Heart left ventricle (tissue), 16 donors: ENCODE results near the gene KL. TPM values are rescaled to one million over a fixed set of nuclear protein-coding genes. Genes with fewer than 3 reads are reported as not detected.

Source experiments
- ATAC-seq, 4 donors: fragments of 200-7000 bp; cut with Tn5 transposase; one replicate each; pipeline ENCODE4 v1.9.1; 2020 to 2022; ENCODE audit warnings: moderate library complexity in 4 of 4, mild to moderate bottlenecking in 3 of 4, moderate number of reproducible peaks in 1 of 4
- DNase-seq, 5 donors: peaks; one replicate each; pipeline ENCODE4 v3.0.0-alpha.2; 2020
- H3K27ac ChIP-seq, 12 donors: fragments of 200-600 bp; sonication (generic) in 4 of 12; one replicate each; pipeline versions ENCODE4 v1.5.0 to v1.8.0; 2016 to 2022; ENCODE audit warnings: mild to moderate bottlenecking in 2 of 12
- H3K27me3 ChIP-seq, 9 donors: fragments of 200-600 bp; sonication (generic) in 2 of 9; one replicate each; pipeline versions ENCODE4 v1.5.1 to v1.8.0; 2016 to 2022; ENCODE audit warnings: mild to moderate bottlenecking in 3 of 9
- H3K36me3 ChIP-seq, 9 donors: fragments of 200-600 bp; sonication (generic) in 2 of 9; one replicate each; pipeline versions ENCODE4 v1.5.0 to v1.8.0; 2018 to 2022; ENCODE audit warnings: mild to moderate bottlenecking in 2 of 9
- H3K4me1 ChIP-seq, 12 donors: fragments of 200-600 bp; sonication (generic) in 4 of 12; one replicate each; pipeline versions ENCODE4 v1.5.0 to v1.8.0; 2016 to 2022; ENCODE audit warnings: mild to moderate bottlenecking in 3 of 12
- H3K4me3 ChIP-seq, 12 donors: fragments of 200-600 bp; sonication (generic) in 4 of 12; one replicate each; pipeline versions ENCODE4 v1.5.0 to v1.8.0; 2017 to 2022; ENCODE audit warnings: mild to moderate bottlenecking in 9 of 12, moderate library complexity in 4 of 12
- H3K9me3 ChIP-seq, 12 donors: fragments of 200-600 bp; sonication (generic) in 4 of 12; one replicate each; pipeline versions ENCODE4 v1.5.0 to v1.8.0; 2016 to 2022; ENCODE audit warnings: mild to moderate bottlenecking in 1 of 12
- POLR2A ChIP-seq, 2 donors: fragments of 450-650 bp; IDR thresholded peaks; one replicate each; pipeline ENCODE4 v1.6.1; 2017; ENCODE audit warnings: antibody characterized with exemption in 2 of 2, mild to moderate bottlenecking in 2 of 2, moderate library complexity in 2 of 2
- WGBS, 4 donors: extraction: QIAGEN DNeasy Blood & Tissue Kit in 2 of 4; methylation state at CpG; one replicate each; pipeline versions ENCODE4 v1.1.5 to v1.1.7; 2013 to 2018; 5-methylcytosine and 5-hydroxymethylcytosine counted together
- intact Hi-C, 10 donors: fragments of 100-400 bp; cut with DNase I; formaldehyde crosslinking; loops; one replicate each; pipeline versions ENCODE4 v1.11.1 to v1.14.2; 2022
- polyA plus RNA-seq, 2 donors: library from polyadenylated mRNA; stranded (reverse); fragments of 200-250 nt; gene quantifications; one replicate each; pipeline ENCODE4 v1.2.3, GENCODE V29; 2013
- total RNA-seq, 9 donors: library from RNA; depleted of rRNA in 2 of 9; stranded (reverse); fragments of >200 nt in 2 of 9; fragmentation: NEBNext Ultra II Directional in 3 of 9; extraction: Animal tissue kit (Norgen Biotek cat#: 25700) in 3 of 9; gene quantifications; one replicate each; pipeline versions ENCODE4 v1.1.0 to v1.2.4, GENCODE V29; 2016 to 2023
- TF ChIP-seq, protein P1 (sequence below), 12 donors: fragments of 200-600 bp; sonication (generic) in 4 of 12; IDR thresholded peaks; one replicate each; pipeline versions ENCODE4 v1.5.0 to v1.8.0; 2018 to 2022; ENCODE audit warnings: antibody characterized with exemption in 12 of 12, mild to moderate bottlenecking in 5 of 12
- donor health status: ischemic (EF 13 %, LVEDD 7.1; RV severe dilation, severe dysfunction).
- donor health status: healthy with polysubstance abuse.
- donor health status: DM: no; HTN: yes; CAD: no.
- donor health status: DM: no; HTN: no; CAD: no.
- donor health status: ischemic (EF 25% LVEDD 6.9; RV normal size, moderate dysfunction).
- donor health status: ischemic (EF 25% LVEDD 5.7; RV mildly dilated, moderate dysfunction).
- donor health status: healthy.
- donor health status: DM: yes; HTN: yes; CAD: no.
- donor health status: ischemic (EF 35%, LVEDD 5.7; RV mildly dilated, moderate dysfunction).
- donor health status: nonischemic (EF 11% LVEDD 7.7; RV severe dilation, severe dysfunction).
- donor health status: DM: yes; HTN: yes; CAD: no.
- donor health status: PGD.
- donor health status: ischemic (EF 29% LVEDD 5.4; RV normal size, mild dysfunction).
- donor health status: nonischemic (EF 23%, LVEDD 6.1; RV moderate dilation, normal function).

Gene KL
- total and polyA plus RNA-seq, 11 donors, result 0.34 to 3.1 (median 1.7) TPM

DNA sequence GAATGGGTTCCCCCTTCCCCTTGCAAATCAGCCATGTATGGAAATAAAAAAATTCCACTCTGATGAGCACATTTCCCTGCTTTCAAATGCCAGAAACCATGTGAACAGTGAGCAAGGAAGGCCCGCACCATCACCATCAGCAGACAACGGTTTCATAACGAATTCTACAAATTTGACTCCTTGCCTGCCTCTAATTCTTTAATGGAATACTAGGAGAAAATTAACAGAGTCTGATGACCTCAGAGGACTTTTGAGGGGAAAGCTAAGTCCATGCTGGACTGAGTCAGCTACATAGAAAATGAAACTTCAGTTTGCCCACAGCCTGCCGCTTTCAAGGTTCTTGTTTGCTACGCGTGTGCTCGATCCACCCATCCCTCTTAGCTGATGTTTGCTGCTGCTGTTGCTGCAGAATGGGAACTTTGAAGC is 46.7 kb upstream of the KL start:
- intact Hi-C loops, result no loop called here
- Histone ChIP-seq H3K36me3 (no peaks in the 10 kb centered on the region), H3K9me3 (no peaks in the 10 kb centered on the region), H3K4me3 (peak overlapping the region in 10 of 12 donors; percentile 13 to 49 (median 30)), H3K27me3 (no peaks in the 10 kb centered on the region), H3K4me1 (peaks cover 0 to 21% (median 14%) of the 10 kb centered on the region in 12 donors), H3K27ac (peak overlapping the region; percentile 19 to 87 (median 75))
- ATAC-seq (peak; percentile 32 to 84 (median 74)), DNase-seq (peak in 4 of 5 donors; percentile 25 to 43 (median 33))
- TF ChIP-seq, protein P1, sequence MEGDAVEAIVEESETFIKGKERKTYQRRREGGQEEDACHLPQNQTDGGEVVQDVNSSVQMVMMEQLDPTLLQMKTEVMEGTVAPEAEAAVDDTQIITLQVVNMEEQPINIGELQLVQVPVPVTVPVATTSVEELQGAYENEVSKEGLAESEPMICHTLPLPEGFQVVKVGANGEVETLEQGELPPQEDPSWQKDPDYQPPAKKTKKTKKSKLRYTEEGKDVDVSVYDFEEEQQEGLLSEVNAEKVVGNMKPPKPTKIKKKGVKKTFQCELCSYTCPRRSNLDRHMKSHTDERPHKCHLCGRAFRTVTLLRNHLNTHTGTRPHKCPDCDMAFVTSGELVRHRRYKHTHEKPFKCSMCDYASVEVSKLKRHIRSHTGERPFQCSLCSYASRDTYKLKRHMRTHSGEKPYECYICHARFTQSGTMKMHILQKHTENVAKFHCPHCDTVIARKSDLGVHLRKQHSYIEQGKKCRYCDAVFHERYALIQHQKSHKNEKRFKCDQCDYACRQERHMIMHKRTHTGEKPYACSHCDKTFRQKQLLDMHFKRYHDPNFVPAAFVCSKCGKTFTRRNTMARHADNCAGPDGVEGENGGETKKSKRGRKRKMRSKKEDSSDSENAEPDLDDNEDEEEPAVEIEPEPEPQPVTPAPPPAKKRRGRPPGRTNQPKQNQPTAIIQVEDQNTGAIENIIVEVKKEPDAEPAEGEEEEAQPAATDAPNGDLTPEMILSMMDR (IDR thresholded peaks at IDR 0.05), result no peak
- TF ChIP-seq POLR2A (IDR thresholded peaks at IDR 0.05), result no peak
- 32 to 48% (median 37%) methylated on average over 7 of the region's 7 CpGs for WGBS, 4 donors

DNA sequence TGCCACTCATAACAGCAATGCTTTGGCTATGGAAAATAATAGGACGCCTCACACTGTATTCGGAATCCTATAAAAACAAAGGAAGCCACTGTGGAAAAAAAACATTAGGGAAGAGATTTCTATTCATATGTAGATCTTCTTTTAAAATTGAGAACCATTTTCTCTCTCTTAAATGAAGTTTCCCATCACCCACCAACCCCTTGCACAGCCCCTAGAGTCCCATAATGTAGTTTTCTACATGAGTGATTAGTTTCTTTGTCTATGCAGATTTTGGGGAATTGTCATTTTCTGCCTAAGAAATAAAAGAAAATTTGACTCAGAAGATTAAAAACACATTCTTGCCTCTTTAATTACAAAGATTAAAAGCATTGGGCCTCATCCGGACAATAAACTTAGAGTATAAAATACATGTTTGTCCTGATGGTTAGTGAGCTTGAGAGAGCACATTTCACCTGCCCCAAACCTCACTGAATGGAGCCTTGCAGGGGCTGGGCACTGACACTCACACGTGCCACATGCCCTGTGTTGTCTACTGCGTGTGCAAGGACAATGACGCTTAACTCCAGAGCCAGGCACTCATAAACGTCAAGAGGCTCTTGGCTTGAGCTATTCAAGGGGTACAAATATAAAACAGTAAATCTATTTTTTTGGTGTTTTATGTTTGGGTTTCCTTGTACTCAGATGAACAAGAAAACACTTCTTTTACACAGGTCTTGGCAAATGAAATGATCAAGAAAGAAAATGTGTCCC is 40.0 kb upstream of the KL start:
- H3K27me3 ChIP-seq, result no peaks in the 10 kb centered on the region
- DNase-seq (no peak), ATAC-seq (peak in 3 of 4 donors; percentile 56 to 73 (median 71))
- H3K27ac ChIP-seq, result no peak overlapping the region
- TF ChIP-seq POLR2A (IDR thresholded peaks at IDR 0.05), result no peak
- TF ChIP-seq, protein P1 (IDR thresholded peaks at IDR 0.05), result no peak
- no peak overlapping the region for H3K4me3 ChIP-seq
- H3K36me3 ChIP-seq, result no peaks in the 10 kb centered on the region
- intact Hi-C loops, result no loop called here
- WGBS, 4 donors, result 63 to 75% (median 72%) methylated on average over 7 of the region's 7 CpGs
- peaks cover 0 to 8% (median 0%) of the 10 kb centered on the region in 12 donors for H3K4me1 ChIP-seq
- no peaks in the 10 kb centered on the region for H3K9me3 ChIP-seq

DNA sequence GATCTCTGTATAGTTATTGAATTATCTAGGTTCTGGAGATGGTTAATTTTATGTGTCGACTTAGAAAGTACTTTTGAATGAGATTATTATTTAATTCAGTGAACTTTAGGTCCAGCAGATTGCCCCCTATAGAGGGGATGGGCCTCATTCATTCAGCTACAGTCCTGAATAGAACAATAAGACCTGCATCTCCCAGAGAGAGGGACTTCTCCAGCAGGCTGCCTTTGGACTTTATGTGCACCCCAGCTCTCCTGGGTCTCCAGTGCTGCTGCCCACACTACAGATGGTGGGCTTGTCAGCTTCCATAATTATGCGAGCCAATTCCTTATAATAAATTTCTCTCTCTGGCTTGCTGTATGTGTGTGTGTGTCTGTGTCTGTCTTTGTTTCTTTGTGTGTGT is 39.3 kb upstream of the KL start:
- intact Hi-C loops, result no loop called here
- 72 to 75% (median 74%) methylated on average over 2 of the region's 2 CpGs for WGBS, 4 donors
- Histone ChIP-seq H3K4me1 (peaks cover 0 to 8% (median 0%) of the 10 kb centered on the region in 12 donors), H3K4me3 (no peak overlapping the region), H3K9me3 (no peaks in the 10 kb centered on the region), H3K36me3 (no peaks in the 10 kb centered on the region), H3K27me3 (no peaks in the 10 kb centered on the region), H3K27ac (no peak overlapping the region)
- ATAC-seq, result peak in 1 of 4 donors; percentile 33
- no peak for DNase-seq
- TF ChIP-seq, protein P1 (IDR thresholded peaks at IDR 0.05), result no peak
- TF ChIP-seq POLR2A (IDR thresholded peaks at IDR 0.05), result no peak

DNA sequence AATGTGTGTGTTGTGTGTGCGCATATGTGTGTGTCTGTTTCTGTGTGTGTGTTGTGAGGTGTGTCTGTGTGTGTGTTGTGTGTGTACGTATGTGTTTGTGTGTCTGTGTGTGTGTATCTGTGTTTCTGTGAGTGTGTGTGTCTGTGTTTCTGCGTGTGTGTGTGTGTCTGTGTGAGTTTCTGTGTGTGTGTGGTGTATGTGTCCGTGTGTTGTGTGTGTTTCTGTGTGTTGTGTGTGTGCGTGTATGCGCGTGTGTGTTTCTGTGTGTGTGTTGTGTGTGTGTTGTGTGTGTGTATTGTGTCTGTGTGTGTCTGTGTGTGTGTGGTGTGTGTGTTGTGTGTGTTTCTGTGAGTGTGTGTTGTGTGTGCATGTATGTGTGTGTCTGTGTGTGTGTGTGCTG is 38.9 kb upstream of the KL start:
- Histone ChIP-seq H3K27me3 (no peaks in the 10 kb centered on the region), H3K4me1 (peaks cover 0 to 8% (median 0%) of the 10 kb centered on the region in 12 donors), H3K9me3 (no peaks in the 10 kb centered on the region), H3K36me3 (no peaks in the 10 kb centered on the region), H3K4me3 (no peak overlapping the region), H3K27ac (no peak overlapping the region)
- no peak for ATAC-seq
- DNase-seq, result no peak
- intact Hi-C loops, result no loop called here
- TF ChIP-seq POLR2A (IDR thresholded peaks at IDR 0.05), result no peak
- TF ChIP-seq, protein P1 (IDR thresholded peaks at IDR 0.05), result no peak
- WGBS, 4 donors, result 83 to 97% (median 83%) methylated on average over 7 of the region's 7 CpGs
